8988T (cell line): ENCODE measurements around the gene ANKS1B.
"Not testable (repeated sequence)": the region's sequence is repeated elsewhere in the genome, so short reads cannot be mapped to it uniquely, and the experiment has no call there.

ENCODE experiments used
- DNase-seq: peaks from one replicate; pipeline ENCODE4 v3.0.0; 2011

ANKS1B gene

GRCh38 chr12:99339663-99340062 lies 645.1 kb downstream of the ANKS1B start:
- DNase-seq: no peak

GRCh38 chr12:99334285-99335056 lies 650.3 kb downstream of the ANKS1B start:
- DNase-seq: no peak

- no peak for DNase-seq
Observed at GRCh38 chr12:99332936-99333591, 651.7 kb downstream of the ANKS1B start.

GRCh38 chr12:99330216-99330615 lies 654.5 kb downstream of the ANKS1B start:
- no peak for DNase-seq

GRCh38 chr12:99321210-99321609 lies 663.5 kb downstream of the ANKS1B start:
- DNase-seq: not testable (repeated sequence)

- no peak for DNase-seq
Observed at GRCh38 chr12:99311373-99311772, 673.4 kb downstream of the ANKS1B start.

- no peak for DNase-seq
Observed at GRCh38 chr12:99309812-99310211, 674.9 kb downstream of the ANKS1B start.

- no peak for DNase-seq
Observed at GRCh38 chr12:99302874-99303273, 681.9 kb downstream of the ANKS1B start.

- DNase-seq: no peak
Observed at GRCh38 chr12:99287136-99287535, 697.6 kb downstream of the ANKS1B start.

GRCh38 chr12:99284161-99284560 lies 700.6 kb downstream of the ANKS1B start:
- DNase-seq: no peak

- DNase-seq: no peak
Observed at GRCh38 chr12:99282624-99283023, 702.1 kb downstream of the ANKS1B start.

GRCh38 chr12:99282086-99282485 lies 702.6 kb downstream of the ANKS1B start:
- DNase-seq: no peak

- DNase-seq: no peak
Observed at GRCh38 chr12:99281277-99281676, 703.5 kb downstream of the ANKS1B start.

GRCh38 chr12:99278899-99279298 lies 705.8 kb downstream of the ANKS1B start:
- DNase-seq: no peak

GRCh38 chr12:99277591-99278379 lies 707.0 kb downstream of the ANKS1B start:
- DNase-seq: no peak

- no peak for DNase-seq
Observed at GRCh38 chr12:99271071-99271470, 713.7 kb downstream of the ANKS1B start.

- no peak for DNase-seq
Observed at GRCh38 chr12:99267038-99267437, 717.7 kb downstream of the ANKS1B start.

GRCh38 chr12:99265648-99266047 lies 719.1 kb downstream of the ANKS1B start:
- no peak for DNase-seq

GRCh38 chr12:99261256-99261655 lies 723.5 kb downstream of the ANKS1B start:
- no peak for DNase-seq

GRCh38 chr12:99260456-99260996 lies 724.2 kb downstream of the ANKS1B start:
- DNase-seq: no peak

GRCh38 chr12:99259040-99259934 lies 725.4 kb downstream of the ANKS1B start:
- no peak for DNase-seq

GRCh38 chr12:99257672-99258071 lies 727.1 kb downstream of the ANKS1B start:
- no peak for DNase-seq
